ENCODE data around the gene FAM110D.

FAM110D gene

DNA sequence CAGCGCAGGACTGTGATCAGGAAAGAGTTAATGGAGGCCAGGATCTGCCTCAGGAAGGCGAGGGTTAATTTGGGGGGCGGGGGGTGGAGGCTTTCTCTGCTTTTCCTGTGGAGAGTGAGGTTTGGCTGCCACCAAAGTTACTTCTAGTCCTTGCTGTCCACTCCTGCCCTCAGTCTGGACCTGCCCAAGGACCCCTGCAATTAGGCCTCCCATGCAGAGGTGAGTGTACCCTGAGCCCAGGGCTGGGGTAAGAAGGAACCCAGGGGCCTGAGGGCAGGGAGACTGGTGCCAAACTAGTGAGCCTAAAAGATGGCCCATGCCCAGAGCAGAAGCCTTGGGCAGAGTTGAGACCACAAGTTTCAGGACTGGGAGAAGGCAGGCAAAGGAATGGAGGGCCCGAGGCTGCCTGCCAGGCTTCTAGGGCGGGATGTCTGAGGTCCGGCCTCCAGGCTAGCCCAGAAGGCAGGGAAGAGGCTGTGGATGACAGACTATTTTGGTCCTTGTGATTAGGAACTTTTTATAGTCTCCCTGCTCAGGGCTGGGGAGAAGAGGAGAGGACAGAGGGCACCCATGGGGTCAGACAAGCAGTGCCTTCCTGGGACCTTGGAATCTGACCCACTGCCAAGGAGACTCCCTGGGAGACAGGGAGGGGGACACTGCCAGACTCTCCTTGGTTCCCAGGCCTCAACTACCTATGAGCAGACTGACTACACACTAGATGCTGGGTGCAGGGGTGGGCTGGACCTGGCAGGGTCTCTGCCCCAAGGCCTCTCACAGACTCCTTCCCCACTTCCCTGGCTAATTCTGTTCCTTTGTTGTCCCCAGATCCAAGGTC, at the start of gene FAM110D:
TSS of gene FAM110D (plus strand) at position 172 of the 835 bp plus-strand sequence. CDS start 2,213 bp downstream, outside the sequence.
- no peak for DNase-seq

DNA sequence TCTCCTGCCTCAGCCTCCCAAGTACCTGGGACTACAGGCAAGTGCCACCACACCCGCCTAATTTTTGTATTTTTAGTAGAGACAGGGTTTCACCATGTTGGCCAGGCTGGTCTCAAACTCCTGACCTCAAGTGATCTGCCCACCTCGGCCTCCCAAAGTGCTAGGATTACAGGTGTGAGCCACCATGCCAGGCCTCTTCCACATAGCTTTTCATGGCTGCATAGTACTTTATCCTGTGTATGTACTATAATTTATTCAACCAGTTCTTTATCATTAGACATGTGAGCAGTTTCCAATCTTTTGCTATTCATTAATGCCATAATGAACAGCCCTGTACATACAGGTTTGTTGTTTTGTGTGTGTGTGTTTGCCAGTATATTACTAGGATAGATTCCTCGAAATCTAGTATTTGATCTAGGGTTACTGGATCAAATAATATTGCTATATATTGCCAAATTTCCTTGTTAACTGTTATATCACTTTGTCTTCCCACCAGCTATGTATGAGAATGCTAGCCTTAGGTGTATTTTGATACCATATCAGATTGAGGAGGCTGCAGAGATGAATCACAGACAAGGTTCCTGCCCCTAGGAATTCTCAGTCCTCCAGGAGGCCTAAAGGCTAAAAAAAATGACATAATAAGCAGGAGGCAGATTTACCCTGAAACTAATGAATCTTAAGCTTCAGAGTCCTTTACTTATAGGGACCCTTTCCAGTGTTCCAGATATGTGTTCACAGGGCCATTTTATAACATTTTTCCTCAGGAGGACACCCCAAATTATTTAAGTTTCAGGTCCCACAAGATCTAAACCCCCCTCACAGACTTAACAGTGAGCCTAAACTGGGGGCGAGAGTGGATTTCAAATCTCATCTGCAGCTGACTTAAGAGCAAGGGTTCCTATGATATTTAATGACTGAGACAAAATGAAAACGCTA, 49.4 kb upstream of the FAM110D start:
- DNase-seq, result no peak

GRCh38 chr1:26110731-26111529, 47.9 kb upstream of the FAM110D start:
- DNase-seq, result peak; percentile 79

DNA sequence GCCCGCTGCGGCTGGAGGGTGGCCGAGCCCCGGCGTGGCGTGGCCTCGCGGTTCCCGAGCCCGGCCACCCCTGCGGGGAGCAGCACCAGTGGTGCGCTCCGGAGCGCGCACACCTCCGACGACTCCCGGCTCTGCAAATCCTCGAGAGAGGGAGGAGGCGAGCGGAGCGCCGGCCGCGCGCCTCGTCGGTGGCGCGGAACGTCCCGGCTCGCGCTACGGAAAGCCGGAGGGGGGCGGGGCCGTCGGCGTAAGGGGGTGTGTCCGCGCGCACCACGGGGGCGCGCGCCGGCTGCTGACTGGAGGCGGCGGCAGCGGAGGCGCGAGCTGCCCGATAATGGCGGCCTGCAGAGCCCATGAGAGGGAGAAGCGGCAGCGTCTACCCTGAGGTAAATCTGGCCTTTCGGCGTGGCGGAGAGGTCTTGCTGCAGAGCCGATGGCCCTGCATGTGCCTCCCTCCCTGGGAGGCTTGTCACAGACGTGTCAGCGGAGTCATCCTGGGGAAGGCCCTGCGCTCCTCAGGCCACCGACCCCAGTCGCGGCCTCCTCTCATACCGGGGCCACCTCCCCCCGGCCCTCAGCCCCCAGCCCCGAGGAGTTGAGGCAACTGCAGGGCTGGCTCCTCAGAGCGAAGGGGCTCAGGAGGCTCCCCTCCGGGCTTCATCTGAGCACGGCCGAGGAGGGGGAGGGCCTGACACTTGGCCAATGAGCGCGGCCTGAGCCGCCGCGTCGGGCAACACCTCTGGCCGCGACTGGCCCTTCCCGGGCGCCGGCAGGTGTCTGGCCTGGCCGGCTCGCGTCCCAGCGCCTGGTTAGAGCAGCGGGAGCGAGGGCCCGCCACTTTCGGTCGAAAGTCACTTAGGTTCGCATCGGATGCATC, 47.1 kb upstream of the FAM110D start, which contains the start of gene PDIK1L:
TSS of gene PDIK1L (plus strand) at position 295 of the 877 bp plus-strand sequence. CDS start 2,485 bp downstream, outside the sequence.
- peak; percentile 96 for DNase-seq

GRCh38 chr1:26112407-26112775, 46.5 kb upstream of the FAM110D start:
- DNase-seq, result no peak

DNA sequence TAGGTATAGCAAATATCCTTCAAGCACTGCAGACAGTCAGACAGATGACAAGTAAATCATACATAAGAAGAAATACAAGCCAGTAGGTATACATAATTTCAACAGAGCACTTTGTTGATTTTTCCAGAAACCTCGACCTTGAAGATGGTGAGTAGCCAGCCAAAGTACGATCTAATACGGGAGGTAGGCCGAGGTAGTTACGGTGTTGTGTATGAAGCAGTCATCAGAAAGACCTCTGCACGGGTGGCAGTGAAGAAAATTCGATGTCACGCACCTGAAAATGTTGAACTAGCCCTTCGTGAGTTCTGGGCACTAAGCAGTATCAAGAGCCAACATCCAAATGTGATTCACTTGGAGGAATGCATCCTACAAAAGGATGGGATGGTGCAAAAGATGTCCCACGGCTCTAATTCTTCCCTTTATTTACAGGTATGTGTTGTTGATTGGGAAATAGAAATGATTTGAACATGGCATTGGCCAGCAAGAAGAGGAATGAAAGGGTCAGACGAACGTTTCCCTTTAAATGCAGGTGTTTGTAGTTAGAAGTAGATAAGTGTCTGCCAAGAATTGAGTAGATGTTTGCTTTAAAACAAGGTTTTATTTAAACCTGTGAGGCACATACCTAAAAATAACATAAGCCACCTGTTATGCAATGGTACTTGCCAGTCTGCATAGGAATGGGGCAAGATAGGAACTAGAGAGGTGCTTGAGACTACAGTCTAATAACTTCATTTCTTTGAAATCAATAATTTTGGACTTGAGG, 44.5 kb upstream of the FAM110D start:
- no peak for DNase-seq

DNA sequence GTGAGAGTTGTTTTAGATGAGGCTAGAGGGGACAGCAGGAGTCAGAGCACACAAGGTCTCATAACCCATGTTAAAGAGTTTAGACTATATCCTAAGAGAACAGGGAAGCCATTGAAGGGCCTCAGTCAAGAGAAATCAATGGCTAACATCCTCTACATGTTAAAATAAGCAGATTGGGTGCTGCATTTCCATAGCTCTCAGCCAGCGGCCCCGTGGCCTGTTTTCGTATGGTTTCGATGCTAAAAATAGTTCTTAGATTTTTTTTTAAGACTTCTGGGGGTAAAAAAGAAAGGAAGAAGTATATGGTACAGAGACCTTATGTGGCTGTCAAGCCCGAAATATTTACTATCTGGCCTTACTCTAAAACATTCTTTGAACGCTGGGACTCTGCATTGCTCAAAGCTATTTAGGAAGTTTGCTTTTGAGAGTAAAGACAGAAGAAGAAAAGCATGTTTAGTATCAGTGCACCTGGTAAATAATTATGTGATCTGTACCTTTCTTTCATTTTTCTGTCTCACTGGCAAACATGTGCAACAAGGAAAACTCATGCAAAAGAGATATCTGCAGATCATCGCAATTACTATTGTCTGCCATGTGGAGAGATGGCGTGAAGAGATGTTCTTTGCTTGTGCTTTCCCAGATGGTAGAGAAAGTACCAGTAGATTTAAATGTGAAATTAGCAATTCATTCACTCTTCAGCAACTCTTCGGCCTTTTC, 38.8 kb upstream of the FAM110D start:
- no peak for DNase-seq

DNA sequence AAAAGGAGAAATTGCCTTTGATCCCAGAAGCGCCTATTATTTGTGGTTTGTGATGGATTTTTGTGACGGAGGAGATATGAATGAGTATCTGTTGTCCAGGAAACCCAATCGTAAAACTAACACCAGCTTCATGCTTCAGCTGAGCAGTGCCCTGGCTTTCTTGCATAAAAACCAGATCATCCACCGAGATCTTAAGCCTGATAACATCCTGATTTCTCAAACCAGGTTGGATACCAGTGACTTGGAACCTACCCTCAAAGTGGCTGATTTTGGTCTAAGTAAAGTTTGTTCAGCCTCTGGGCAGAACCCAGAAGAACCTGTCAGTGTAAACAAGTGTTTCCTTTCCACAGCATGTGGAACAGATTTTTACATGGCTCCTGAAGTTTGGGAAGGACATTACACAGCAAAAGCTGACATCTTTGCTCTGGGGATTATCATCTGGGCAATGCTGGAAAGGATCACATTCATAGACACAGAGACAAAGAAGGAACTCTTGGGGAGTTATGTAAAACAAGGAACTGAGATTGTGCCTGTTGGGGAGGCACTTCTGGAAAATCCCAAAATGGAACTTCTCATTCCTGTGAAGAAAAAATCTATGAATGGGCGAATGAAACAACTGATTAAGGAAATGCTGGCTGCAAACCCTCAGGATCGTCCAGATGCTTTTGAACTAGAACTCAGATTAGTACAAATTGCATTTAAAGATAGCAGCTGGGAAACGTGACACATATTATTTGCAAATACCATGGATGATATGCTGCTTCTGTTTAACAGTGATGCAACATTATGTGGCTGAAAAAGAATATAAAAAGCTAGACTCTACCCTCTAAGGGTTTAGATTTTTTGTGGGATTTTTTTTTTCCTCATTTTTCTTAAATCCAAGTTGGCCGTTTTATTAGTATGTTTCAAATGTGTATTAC, 36.8 kb upstream of the FAM110D start:
- DNase-seq, result no peak

- DNase-seq, result no peak
Observed at GRCh38 chr1:26122988-26123973, 35.6 kb upstream of the FAM110D start.

- no peak for DNase-seq
Observed at GRCh38 chr1:26124418-26125331, 34.2 kb upstream of the FAM110D start.

GRCh38 chr1:26125382-26125781, 33.5 kb upstream of the FAM110D start:
- DNase-seq, result no peak

GRCh38 chr1:26125946-26126320, 32.9 kb upstream of the FAM110D start:
- no peak for DNase-seq

DNA sequence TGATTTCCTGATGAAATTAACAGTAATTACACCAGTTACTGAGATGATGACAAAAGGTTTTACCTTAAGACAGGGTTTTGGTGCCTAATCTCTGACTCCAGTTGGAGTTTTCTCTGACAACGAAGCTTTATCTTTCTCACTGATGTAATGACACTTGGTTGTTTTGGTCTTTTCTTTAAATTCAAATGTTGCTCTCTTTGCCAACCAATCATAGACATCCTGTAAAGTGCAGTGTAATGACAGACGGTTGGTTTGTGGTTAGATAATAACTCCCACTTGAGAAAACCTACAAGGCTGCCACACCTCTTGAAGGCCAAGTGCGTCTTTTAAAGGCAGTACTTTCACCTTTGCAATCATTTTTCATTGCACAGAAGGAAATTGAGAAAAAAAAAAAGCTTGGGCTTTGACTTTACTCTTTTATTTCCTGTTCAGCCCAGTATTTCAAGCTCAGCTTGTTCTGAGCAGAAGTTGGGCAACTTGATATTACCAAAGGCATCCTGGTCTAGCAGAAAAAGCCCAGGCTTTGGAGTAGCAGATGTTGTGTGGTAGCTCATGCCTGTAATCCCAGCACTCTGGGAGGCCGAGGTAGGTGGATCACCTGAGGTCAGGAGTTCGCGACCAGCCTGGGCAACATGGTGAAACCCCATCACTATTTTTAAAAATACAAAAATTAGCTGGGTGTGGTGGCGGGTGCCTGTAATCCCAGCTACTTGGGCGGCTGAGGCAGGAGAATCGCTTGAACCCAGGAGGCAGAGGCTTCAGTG, 32.4 kb upstream of the FAM110D start:
- no peak for DNase-seq

- no peak for DNase-seq
Observed at GRCh38 chr1:26127235-26128163, 31.4 kb upstream of the FAM110D start.

DNA sequence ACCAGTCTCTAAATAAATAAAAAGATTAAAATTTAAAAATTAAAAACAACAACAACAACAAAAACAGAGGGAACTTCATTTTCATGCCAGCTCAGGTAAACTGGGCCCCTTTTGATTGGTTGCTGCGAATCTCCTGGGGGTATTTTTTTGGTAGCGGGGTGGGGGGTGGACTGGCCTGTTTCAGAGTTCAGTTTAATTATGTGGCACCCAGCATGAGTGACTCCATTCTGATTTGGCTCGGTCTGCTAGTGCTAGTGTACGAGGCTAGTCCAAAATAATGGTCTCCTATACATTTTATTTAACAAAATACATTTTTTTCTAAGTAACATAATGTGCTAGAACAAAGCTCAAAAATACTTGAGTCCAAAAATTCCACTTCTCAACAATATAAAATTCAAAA, 29.1 kb upstream of the FAM110D start:
- no peak for DNase-seq

Measured in stimulated activated CD8-positive, alpha-beta memory T cell treated with anti-CD3 and anti-CD28 coated beads, Interleukin-4, amount 100 ng/mL, for 48 hours (primary cell).